ENCODE data around the gene PDE8B. TPM values are rescaled to one million over a fixed set of nuclear protein-coding genes. Genes with fewer than 3 reads are reported as not detected.

PDE8B gene
- total and polyA plus RNA-seq, 7 donors = 0.23 to 11.3 (median 2.9) TPM

Other genes starting within 250 kb of the PDE8B start
- 10 to 100 TPM; 16.3 to 21.8 (median 17.7) TPM for gene AGGF1, start 180.3 kb upstream of the PDE8B start, total RNA-seq
- 10 to 100 TPM in 2 of 3 donors, 1 to 10 TPM in 1; 8.4 to 11.8 (median 10.8) TPM for gene AGGF1, start 180.3 kb upstream of the PDE8B start, polyA plus RNA-seq
- gene ZBED3, start 123.4 kb upstream of the PDE8B start, total RNA-seq = 10 to 100 TPM in 2 of 4 donors, 1 to 10 TPM in 2; 7.7 to 14.6 (median 10.9) TPM
- 1 to 10 TPM; 1.8 to 4.3 (median 2.1) TPM for gene ZBED3, start 123.4 kb upstream of the PDE8B start, polyA plus RNA-seq

Data from sigmoid colon (tissue), 7 donors.